T-cell (primary cell): Measurements from ENCODE around the gene SUSD2. TPM values are rescaled to one million over a fixed set of nuclear protein-coding genes. Genes with fewer than 3 reads are reported as not detected.

Source experiments
- ATAC-seq, 4 experiments: fragments of 200-7000 bp in 3 of 4; fragments of 150-1000 bp in 1 of 4; cut with Tn5 transposase; replicated peaks in 1 of 4; 1 replicate in 3 of 4; 2 replicates in 1 of 4; pipeline ENCODE4 v1.10.0; 2021; ENCODE audit warnings: moderate library complexity in 3 of 4, mild to moderate bottlenecking in 2 of 4, moderate number of reproducible peaks in 1 of 4
- CTCF ChIA-PET, 2 donors: fragments of 300-600 bp; sonication (Branson Sonifier 250); formaldehyde crosslinking; loops; one replicate each; lab custom pipeline; 2022; ENCODE audit warnings: antibody characterized with exemption in 2 of 2; lab: Charles Lee
- POLR2A ChIA-PET, 2 donors: fragments of 300-600 bp; sonication (Branson Sonifier 250); formaldehyde crosslinking; loops; one replicate each; lab custom pipeline; 2022; ENCODE audit warnings: antibody characterized with exemption in 2 of 2; lab: Charles Lee
- DNase-seq, 35 experiments: peaks; one replicate each; pipeline versions ENCODE4 v3.0.0 to v3.0.0-alpha.2; 2013 to 2023
- H3K27ac ChIP-seq: one replicate; pipeline ENCODE4 v1.5.1; 2013; ENCODE audit warnings: low read length
- H3K27me3 ChIP-seq, 2 experiments: replicated peaks in 1 of 2; 1 replicate in 1 of 2; 2 replicates in 1 of 2; pipeline versions ENCODE4 v1.6.1 to v1.7.0; 2013; ENCODE audit warnings: low read length in 1 of 2, mixed read lengths in 1 of 2; ENCODE audit not compliant: control insufficient read depth in 2 of 2, insufficient read depth in 2 of 2; ENCODE audit errors: extremely low read depth in 1 of 2
- H3K36me3 ChIP-seq, 2 donors: 1 replicate in 1 of 2; 2 replicates in 1 of 2; pipeline versions ENCODE4 v1.6.1 to v1.7.0; 2013; ENCODE audit warnings: low read length in 1 of 2; ENCODE audit not compliant: control insufficient read depth in 2 of 2, insufficient read depth in 1 of 2; ENCODE audit errors: extremely low read depth in 1 of 2
- H3K4me1 ChIP-seq, 2 experiments: 1 replicate in 1 of 2; 2 replicates in 1 of 2; pipeline versions ENCODE4 v1.6.1 to v1.7.0; 2013; ENCODE audit warnings: low read length in 2 of 2, mixed read lengths in 1 of 2; ENCODE audit not compliant: insufficient read depth in 2 of 2, control insufficient read depth in 1 of 2; ENCODE audit errors: extremely low read depth in 1 of 2
- H3K4me3 ChIP-seq, 2 donors: 1 replicate in 1 of 2; 2 replicates in 1 of 2; pipeline versions ENCODE4 v1.5.1 to v1.7.0; 2013; ENCODE audit warnings: mild to moderate bottlenecking in 2 of 2, low read length in 1 of 2, moderate library complexity in 1 of 2; ENCODE audit not compliant: control insufficient read depth in 1 of 2; ENCODE audit errors: extremely low read depth in 1 of 2
- H3K9me3 ChIP-seq: 2 replicates; pipeline ENCODE4 v1.7.0; 2013
- H3K27ac Mint-ChIP-seq, 2 donors: one replicate each; pipeline ENCODE4 v1.8.0; 2020 to 2021; ENCODE audit warnings: mild to moderate bottlenecking in 2 of 2, mixed read lengths in 2 of 2
- H3K27me3 Mint-ChIP-seq, 2 donors: one replicate each; pipeline ENCODE4 v1.8.0; 2021 to 2022; ENCODE audit warnings: mixed read lengths in 2 of 2
- H3K36me3 Mint-ChIP-seq: one replicate; pipeline ENCODE4 v1.8.0; 2021; ENCODE audit warnings: mixed read lengths
- H3K4me1 Mint-ChIP-seq, 3 donors: one replicate each; pipeline ENCODE4 v1.8.0; 2020 to 2022; ENCODE audit warnings: mixed read lengths in 3 of 3, mild to moderate bottlenecking in 1 of 3
- H3K4me3 Mint-ChIP-seq, 3 donors: one replicate each; pipeline ENCODE4 v1.8.0; 2020 to 2022; ENCODE audit warnings: mild to moderate bottlenecking in 3 of 3, mixed read lengths in 3 of 3, moderate library complexity in 3 of 3
- H3K9me3 Mint-ChIP-seq, 3 donors: one replicate each; pipeline ENCODE4 v1.8.0; 2020 to 2022; ENCODE audit warnings: mixed read lengths in 3 of 3
- WGBS: methylation state at CpG from one replicate; pipeline ENCODE4 v1.1.5; 2013; ENCODE audit warnings: missing lambda C conversion rate; ENCODE audit not compliant: insufficient coverage; 5-methylcytosine and 5-hydroxymethylcytosine counted together
- total RNA-seq, 35 experiments: library from RNA in 6 of 35; stranded (reverse) in 6 of 35; fragments of 120-200 nt in 1 of 35; gene quantifications; one replicate each; pipeline versions ENCODE4 v1.2.1 to v1.2.4 and lab custom pipeline; 2013 to 2026

Gene SUSD2
- total RNA-seq, 5 donors from 2014 or later (not counting 1 experiment from before 2014, with no cell fraction given), result 1.3 to 2.3 (median 1.6) TPM

DNA sequence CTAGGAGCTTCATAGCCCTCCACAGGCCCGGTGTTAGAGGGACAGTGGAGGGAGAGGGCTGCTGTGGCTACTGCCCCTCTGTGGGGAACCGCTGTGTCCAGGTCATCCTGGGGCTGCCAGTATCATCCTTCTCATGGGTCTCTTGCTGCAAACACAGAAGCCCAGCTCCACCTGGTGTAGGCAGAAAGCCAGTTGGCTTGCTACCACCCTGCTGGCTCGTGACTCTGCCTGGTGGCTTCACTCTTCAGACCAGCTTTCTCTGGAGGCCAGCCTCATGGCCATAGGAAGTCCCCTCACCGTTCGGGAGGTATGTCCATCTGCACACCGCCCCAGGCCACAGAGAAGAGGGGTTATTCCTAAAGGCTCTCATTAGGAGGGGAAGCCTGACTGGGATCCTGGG, 19.4 kb upstream of the SUSD2 start:
- ATAC-seq (no peak), DNase-seq (no peak)
- H3K9me3 ChIP-seq, result no peaks in the 10 kb centered on the region
- peaks cover 9 to 68% of the 10 kb centered on the region in 2 experiments for H3K4me1 ChIP-seq
- Mint-ChIP-seq H3K27ac (peak overlapping the region; percentile 83 to 86), H3K27me3 (no peaks in the 10 kb centered on the region), H3K36me3 (peaks cover 7% of the 10 kb centered on the region), H3K9me3 (no peaks in the 10 kb centered on the region), H3K4me3 (no peak overlapping the region), H3K4me1 (peaks cover 38 to 54% (median 45%) of the 10 kb centered on the region in 3 donors)
- H3K27ac ChIP-seq, result no peak overlapping the region
- H3K36me3 ChIP-seq, result peaks cover 10 to 85% of the 10 kb centered on the region in 2 donors
- 92% methylated on average over 2 of the region's 6 CpGs for WGBS
- POLR2A ChIA-PET, result no interaction called here
- no peak overlapping the region for H3K4me3 ChIP-seq
- CTCF ChIA-PET, result no interaction called here
- H3K27me3 ChIP-seq, result no peaks in the 10 kb centered on the region

DNA sequence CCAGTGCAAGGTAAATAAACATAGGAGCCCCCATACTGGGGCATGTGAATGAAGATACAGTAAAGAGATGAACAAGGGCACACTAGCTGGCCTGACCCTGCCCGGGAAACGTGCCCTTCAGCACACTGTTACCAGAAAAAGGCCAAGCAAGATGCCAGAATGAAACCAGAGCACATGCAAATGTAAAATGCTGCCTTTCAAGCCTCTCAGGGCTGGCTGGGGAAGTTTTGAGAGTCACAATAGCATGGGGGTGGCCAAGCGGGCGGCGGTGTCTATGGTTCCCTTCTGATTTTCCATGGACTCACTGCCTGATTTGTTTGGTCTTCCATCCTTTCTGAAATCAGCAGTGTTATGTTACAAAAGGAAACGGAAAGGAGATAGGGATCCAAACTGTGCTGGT, 18.9 kb upstream of the SUSD2 start:
- ChIA-PET CTCF (no interaction called here), POLR2A (no interaction called here)
- Histone ChIP-seq H3K4me1 (peaks cover 6 to 66% of the 10 kb centered on the region in 2 experiments), H3K27ac (no peak overlapping the region), H3K4me3 (no peak overlapping the region), H3K27me3 (no peaks in the 10 kb centered on the region), H3K36me3 (peaks cover 10 to 89% of the 10 kb centered on the region in 2 donors), H3K9me3 (no peaks in the 10 kb centered on the region)
- H3K4me1 Mint-ChIP-seq, result peaks cover 34 to 49% (median 44%) of the 10 kb centered on the region in 3 donors
- WGBS, result 93% methylated on average over 6 of the region's 6 CpGs
- no peak for DNase-seq
- H3K36me3 Mint-ChIP-seq, result peaks cover 11% of the 10 kb centered on the region
- H3K4me3 Mint-ChIP-seq, result no peak overlapping the region
- peak overlapping the region; percentile 83 to 86 for H3K27ac Mint-ChIP-seq
- no peak for ATAC-seq
- no peaks in the 10 kb centered on the region for H3K9me3 Mint-ChIP-seq
- H3K27me3 Mint-ChIP-seq, result no peaks in the 10 kb centered on the region

DNA sequence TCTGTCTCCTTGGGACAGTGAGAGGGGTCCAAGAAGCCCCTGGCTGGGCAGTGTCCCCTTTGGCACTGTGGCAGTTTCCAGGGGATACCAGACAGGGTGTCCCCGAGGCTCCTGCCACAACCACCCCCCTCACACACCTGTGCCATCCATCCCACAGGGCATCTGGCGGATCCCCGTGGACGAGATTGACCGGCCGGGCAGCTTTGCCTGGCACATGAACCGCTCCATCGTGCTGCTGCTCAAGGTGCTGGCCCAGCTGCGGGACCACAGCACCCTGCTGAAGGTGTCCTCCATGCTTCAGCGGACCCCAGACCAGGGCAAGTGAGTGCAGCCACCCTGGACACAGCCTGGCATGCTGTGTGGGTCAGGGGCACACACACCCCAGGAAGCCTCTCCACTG, 17.0 kb upstream of the SUSD2 start:
- peaks cover 0 to 64% of the 10 kb centered on the region in 2 experiments for H3K4me1 ChIP-seq
- no peak for ATAC-seq
- POLR2A ChIA-PET, result interaction anchor here in 1 of 2 donors (0.6 kb wide), 1 partner anchor 15 kb away, joined by 5 read pairs; no protein-coding TSS in a partner anchor
- H3K36me3 ChIP-seq, result peaks cover 10 to 94% of the 10 kb centered on the region in 2 donors
- DNase-seq, result no peak
- H3K27ac Mint-ChIP-seq, result peak overlapping the region; percentile 4 to 52
- H3K27ac ChIP-seq, result no peak overlapping the region
- H3K4me3 ChIP-seq, result no peak overlapping the region
- no peak overlapping the region for H3K4me3 Mint-ChIP-seq
- H3K36me3 Mint-ChIP-seq, result peaks cover 21% of the 10 kb centered on the region
- H3K9me3 ChIP-seq, result no peaks in the 10 kb centered on the region
- H3K4me1 Mint-ChIP-seq, result peaks cover 26 to 38% (median 31%) of the 10 kb centered on the region in 3 donors
- H3K27me3 Mint-ChIP-seq, result no peaks in the 10 kb centered on the region
- 93% methylated on average over 10 of the region's 10 CpGs for WGBS
- CTCF ChIA-PET, result no interaction called here
- no peaks in the 10 kb centered on the region for H3K27me3 ChIP-seq
- no peaks in the 10 kb centered on the region for H3K9me3 Mint-ChIP-seq

DNA sequence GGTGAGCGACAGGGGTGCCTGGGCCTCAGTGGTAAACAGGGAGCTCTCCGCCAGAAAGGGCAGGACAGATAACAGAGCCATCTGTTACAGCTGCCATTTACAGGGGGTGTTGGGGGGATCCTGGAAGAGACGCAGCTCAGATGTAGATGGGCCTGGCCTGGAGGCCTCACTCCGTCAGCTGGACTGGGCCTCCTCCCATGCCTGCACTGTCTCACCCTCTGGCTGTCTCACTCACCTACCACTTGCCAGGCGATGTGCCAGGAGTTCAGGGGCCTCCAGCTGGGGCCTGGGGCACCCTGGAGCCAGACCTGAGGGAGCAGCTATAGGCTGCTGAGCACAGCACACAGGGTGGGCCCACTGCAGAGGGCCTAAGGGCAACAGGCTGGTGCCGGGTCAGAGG, 16.3 kb upstream of the SUSD2 start:
- peaks cover 21 to 35% (median 25%) of the 10 kb centered on the region in 3 donors for H3K4me1 Mint-ChIP-seq
- no peak for ATAC-seq
- no peaks in the 10 kb centered on the region for H3K9me3 Mint-ChIP-seq
- peak overlapping the region in 1 of 2 donors; percentile 52 for H3K27ac Mint-ChIP-seq
- 88% methylated on average over 5 of the region's 6 CpGs for WGBS
- Histone ChIP-seq H3K4me1 (peaks cover 0 to 64% of the 10 kb centered on the region in 2 experiments), H3K27ac (no peak overlapping the region), H3K36me3 (peaks cover 17 to 95% of the 10 kb centered on the region in 2 donors), H3K9me3 (no peaks in the 10 kb centered on the region), H3K4me3 (no peak overlapping the region), H3K27me3 (no peaks in the 10 kb centered on the region)
- peaks cover 21% of the 10 kb centered on the region for H3K36me3 Mint-ChIP-seq
- H3K4me3 Mint-ChIP-seq, result no peak overlapping the region
- DNase-seq, result no peak
- POLR2A ChIA-PET, result interaction anchor here in 1 of 2 donors (0.6 kb wide), 1 partner anchor 14 kb away, joined by 5 read pairs; no protein-coding TSS in a partner anchor
- H3K27me3 Mint-ChIP-seq, result no peaks in the 10 kb centered on the region
- CTCF ChIA-PET, result no interaction called here

DNA sequence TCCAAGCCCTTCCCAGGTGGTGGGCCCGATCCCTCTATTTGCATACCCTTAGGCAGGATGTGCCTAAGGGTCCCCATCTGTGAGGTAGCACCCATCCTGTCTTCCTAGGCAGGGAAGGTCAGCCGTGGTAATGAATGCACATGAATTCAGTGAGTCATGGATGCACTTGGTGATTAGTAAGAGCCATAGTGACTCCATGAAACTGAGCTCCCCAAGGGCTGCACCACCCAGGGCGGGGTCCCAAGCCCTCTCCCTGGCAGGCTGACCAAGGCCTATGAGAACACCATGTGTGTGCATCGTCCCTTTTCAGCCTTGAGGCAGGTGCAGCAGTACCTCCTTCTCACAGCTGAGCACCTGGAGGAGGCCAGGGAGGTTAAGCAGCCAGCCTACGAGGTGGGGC, 15.6 kb upstream of the SUSD2 start:
- Mint-ChIP-seq H3K4me1 (peaks cover 15 to 28% (median 20%) of the 10 kb centered on the region in 3 donors), H3K4me3 (no peak overlapping the region), H3K36me3 (peaks cover 21% of the 10 kb centered on the region), H3K27ac (peak overlapping the region in 1 of 2 donors; percentile 61), H3K27me3 (no peaks in the 10 kb centered on the region), H3K9me3 (no peaks in the 10 kb centered on the region)
- H3K9me3 ChIP-seq, result no peaks in the 10 kb centered on the region
- ChIA-PET POLR2A (no interaction called here), CTCF (no interaction called here)
- no peak overlapping the region for H3K4me3 ChIP-seq
- H3K27ac ChIP-seq, result no peak overlapping the region
- H3K27me3 ChIP-seq, result no peaks in the 10 kb centered on the region
- ATAC-seq, result no peak
- H3K4me1 ChIP-seq, result peaks cover 0 to 59% of the 10 kb centered on the region in 2 experiments
- peaks cover 21 to 94% of the 10 kb centered on the region in 2 donors for H3K36me3 ChIP-seq
- no peak for DNase-seq
- 89% methylated on average over 5 of the region's 5 CpGs for WGBS

DNA sequence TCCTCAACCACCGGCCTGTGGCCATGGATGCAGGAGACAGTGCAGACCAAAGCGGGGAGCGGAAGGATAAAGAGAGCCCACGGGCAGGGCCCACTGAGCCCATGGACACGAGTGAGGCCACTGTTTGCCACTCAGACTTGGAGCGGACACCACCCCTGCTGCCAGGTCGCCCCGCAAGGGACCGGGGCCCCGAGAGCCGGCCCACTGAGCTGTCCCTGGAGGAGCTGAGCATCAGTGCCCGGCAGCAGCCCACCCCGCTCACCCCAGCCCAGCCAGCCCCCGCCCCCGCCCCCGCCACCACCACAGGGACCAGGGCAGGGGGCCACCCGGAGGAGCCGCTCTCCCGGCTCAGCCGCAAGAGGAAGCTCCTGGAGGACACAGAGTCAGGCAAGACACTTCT, 14.5 kb upstream of the SUSD2 start:
- POLR2A ChIA-PET, result no interaction called here
- DNase-seq, result no peak
- H3K36me3 Mint-ChIP-seq, result peaks cover 24% of the 10 kb centered on the region

More for the DNA sequence above, 14.5 kb upstream of the SUSD2 start:
- Histone ChIP-seq H3K4me1 (peaks cover 0 to 51% of the 10 kb centered on the region in 2 experiments), H3K9me3 (no peaks in the 10 kb centered on the region), H3K4me3 (no peak overlapping the region), H3K27me3 (no peaks in the 10 kb centered on the region), H3K36me3 (peaks cover 23 to 95% of the 10 kb centered on the region in 2 donors), H3K27ac (no peak overlapping the region)
- no peak overlapping the region for H3K4me3 Mint-ChIP-seq
- no peaks in the 10 kb centered on the region for H3K9me3 Mint-ChIP-seq
- no peak for ATAC-seq
- H3K27ac Mint-ChIP-seq, result no peak overlapping the region
- H3K27me3 Mint-ChIP-seq, result no peaks in the 10 kb centered on the region
- peaks cover 10 to 22% (median 12%) of the 10 kb centered on the region in 3 donors for H3K4me1 Mint-ChIP-seq
- 94% methylated on average over 9 of the region's 20 CpGs for WGBS
- CTCF ChIA-PET, result interaction anchor here in 1 of 2 donors (1.2 kb wide), 1 partner anchor 9 kb away, joined by 4 read pairs; no protein-coding TSS in a partner anchor
